Astrocyte (in vitro differentiated cells and primary cell): ENCODE data around the gene PTPRD.

Experiments
- EZH2 ChIP-seq: IDR thresholded peaks from 2 replicates; pipeline ENCODE4 v1.6.1; 2012; ENCODE audit warnings: mild to moderate bottlenecking, low read length, inconsistent platforms; ENCODE audit not compliant: insufficient read depth
- TF ChIP-seq, protein P1 (sequence below): IDR thresholded peaks from 2 replicates; pipeline ENCODE4 v1.5.1; 2011; ENCODE audit warnings: low read depth, mild to moderate bottlenecking, inconsistent platforms, low read length, moderate library complexity; ENCODE audit not compliant: insufficient read depth

DNA sequence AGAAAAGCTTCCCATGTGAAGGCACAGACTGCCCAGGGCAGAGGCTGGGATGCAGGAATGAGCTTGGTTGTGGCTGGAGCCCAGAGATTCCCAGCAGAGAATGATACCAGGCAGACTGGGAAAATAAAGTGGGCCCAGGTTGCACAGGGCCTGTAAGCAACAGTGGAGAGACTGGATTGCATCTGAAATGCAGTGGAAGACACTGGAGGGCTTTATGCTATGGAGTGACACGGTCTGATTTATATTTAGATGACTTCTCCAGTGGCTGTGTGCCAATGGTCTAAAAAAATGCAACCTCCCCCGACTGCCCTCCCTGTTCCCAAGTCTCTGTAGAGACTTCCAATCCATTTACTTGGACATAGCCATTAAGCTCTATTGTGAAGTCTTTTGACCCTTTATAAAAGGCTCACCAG lies 1862.2 kb downstream of the PTPRD start:
- TF ChIP-seq, protein P1, sequence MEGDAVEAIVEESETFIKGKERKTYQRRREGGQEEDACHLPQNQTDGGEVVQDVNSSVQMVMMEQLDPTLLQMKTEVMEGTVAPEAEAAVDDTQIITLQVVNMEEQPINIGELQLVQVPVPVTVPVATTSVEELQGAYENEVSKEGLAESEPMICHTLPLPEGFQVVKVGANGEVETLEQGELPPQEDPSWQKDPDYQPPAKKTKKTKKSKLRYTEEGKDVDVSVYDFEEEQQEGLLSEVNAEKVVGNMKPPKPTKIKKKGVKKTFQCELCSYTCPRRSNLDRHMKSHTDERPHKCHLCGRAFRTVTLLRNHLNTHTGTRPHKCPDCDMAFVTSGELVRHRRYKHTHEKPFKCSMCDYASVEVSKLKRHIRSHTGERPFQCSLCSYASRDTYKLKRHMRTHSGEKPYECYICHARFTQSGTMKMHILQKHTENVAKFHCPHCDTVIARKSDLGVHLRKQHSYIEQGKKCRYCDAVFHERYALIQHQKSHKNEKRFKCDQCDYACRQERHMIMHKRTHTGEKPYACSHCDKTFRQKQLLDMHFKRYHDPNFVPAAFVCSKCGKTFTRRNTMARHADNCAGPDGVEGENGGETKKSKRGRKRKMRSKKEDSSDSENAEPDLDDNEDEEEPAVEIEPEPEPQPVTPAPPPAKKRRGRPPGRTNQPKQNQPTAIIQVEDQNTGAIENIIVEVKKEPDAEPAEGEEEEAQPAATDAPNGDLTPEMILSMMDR, result no peak
- no peak for TF ChIP-seq EZH2
